GM12892 (cell line): ENCODE data around the gene THOC5.

Source experiments
- POLR2A ChIP-seq: IDR thresholded peaks from 2 replicates; pipeline ENCODE4 v1.6.1; 2011; ENCODE audit warnings: low read depth, low read length, control low read depth
- POLR2AphosphoS5 ChIP-seq: IDR thresholded peaks from 2 replicates; pipeline ENCODE4 v1.6.1; 2011; ENCODE audit warnings: low read depth, low read length, control low read depth
- TAF1 ChIP-seq: IDR thresholded peaks from 2 replicates; pipeline ENCODE4 v1.6.1; 2011; ENCODE audit warnings: low read depth, mild to moderate bottlenecking, control low read depth, low read length, borderline replicate concordance

GRCh38 chr22:29530716-29531115, 22.8 kb downstream of the THOC5 start:
- TF ChIP-seq TAF1 (no peak), POLR2AphosphoS5 (no peak), POLR2A (no peak)
